ENCODE data around the gene EIF1AX. TPM values are rescaled to one million over a fixed set of nuclear protein-coding genes. Genes with fewer than 3 reads are reported as not detected.

Gene EIF1AX, protein sequence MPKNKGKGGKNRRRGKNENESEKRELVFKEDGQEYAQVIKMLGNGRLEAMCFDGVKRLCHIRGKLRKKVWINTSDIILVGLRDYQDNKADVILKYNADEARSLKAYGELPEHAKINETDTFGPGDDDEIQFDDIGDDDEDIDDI
- total RNA-seq = 45.2 and 77.6 TPM in 2 replicates

DNA sequence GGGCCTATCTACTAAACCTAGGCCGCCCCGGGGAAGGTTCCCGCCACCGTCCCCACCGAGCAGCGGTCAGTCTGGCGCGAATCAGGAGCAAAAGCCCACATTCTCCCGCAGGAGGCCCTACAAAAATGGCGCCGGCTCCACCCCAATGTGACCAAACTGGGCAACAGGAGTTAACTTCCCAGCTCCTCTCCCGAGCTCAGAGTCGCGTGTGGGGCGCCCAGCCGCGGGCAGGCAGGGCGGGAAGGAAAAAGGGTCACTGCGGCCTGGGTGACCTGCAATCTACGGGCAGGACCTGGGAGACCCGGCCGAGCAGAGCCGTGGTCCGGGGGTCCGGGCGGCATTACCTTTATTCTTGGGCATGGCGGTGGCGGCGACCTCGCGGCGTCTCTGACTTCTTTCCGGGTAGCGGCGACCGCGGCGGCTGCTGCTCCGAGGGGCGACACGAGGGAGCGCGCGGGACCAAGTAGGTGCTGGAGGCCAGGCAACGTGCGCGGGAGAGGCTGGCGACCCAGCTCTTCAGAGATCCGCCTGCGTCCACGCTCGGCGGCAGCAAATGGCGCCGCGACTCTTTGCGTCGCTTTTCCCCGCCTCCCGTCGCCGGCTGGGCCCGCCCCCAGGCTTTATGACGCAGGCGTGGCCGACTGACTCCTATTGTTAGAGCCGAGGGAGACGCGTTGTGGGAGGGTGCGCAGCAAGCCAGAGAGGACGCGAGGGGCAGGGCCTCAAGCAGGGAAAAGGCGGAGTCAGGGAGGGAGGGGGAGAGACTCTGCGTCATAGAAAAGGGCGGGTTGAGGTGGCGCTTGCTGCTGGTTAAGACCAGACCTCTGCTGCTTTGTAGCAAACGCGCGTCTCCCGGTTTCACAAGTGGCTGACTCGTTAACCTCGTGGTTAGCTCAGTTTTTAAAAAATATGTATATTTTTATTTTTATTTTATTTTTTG, at the start of gene EIF1AX:
Gene EIF1AX (minus strand): TSS at position 558 of the 940 bp plus-strand sequence. CDS start 198 bp downstream, at position 360.

DNA sequence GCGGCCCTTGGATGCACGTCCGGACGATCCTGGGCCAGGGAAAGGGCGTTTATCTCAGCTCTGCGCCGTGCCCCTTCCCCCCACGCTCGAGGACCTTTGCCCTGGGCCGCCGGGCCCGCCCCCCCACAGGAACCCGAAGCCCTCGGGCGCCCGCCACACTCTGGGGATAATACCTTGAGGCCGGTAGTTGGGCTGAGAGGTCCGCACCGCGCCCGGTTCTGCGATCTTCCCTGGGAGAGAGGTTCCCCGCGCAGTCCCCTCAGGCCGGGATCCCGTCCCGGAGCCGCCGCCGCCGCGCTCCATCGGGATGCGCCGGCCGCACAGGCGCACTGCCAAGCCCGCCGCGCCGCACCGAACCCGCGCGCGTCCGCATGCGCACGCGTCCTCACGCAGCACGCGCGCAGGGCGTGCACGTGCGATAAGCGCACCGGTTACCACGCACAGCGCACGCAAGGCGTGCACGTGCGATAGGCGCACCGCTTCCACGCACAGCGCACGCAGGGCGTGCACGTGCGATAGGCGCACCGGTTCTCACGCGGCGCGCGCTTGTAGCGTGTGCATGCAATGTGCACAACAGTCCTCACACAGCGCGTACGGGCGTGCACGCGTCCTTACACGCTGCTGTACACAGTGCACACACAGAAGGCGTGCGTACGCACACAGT, 24.9 kb downstream of the EIF1AX start, which contains the start of gene MAP7D2:
Gene MAP7D2 (minus strand): TSS at position 331 of the 664 bp plus-strand sequence. CDS start 28 bp downstream, at position 303.

Other genes with a start within 250 kb of the EIF1AX start
- 6.3 and 7.7 TPM in 2 replicates for gene BCLAF3, start 150.8 kb downstream of the EIF1AX start, total RNA-seq
- gene MAP7D2, start 24.9 kb downstream of the EIF1AX start, total RNA-seq = under 0.01 and 0.25 TPM in 2 replicates
- gene RPS6KA3, start 125.1 kb upstream of the EIF1AX start, total RNA-seq = 58.9 and 86.7 TPM in 2 replicates